GM19193 (cell line): ENCODE results near the gene PLEKHG4B.

Experiments
- POLR2A ChIP-seq: IDR thresholded peaks from 4 replicates; pipeline ENCODE4 v1.6.1; 2011; ENCODE audit not compliant: insufficient read depth, insufficient read length; ENCODE audit errors: extremely low read depth

PLEKHG4B gene

DNA sequence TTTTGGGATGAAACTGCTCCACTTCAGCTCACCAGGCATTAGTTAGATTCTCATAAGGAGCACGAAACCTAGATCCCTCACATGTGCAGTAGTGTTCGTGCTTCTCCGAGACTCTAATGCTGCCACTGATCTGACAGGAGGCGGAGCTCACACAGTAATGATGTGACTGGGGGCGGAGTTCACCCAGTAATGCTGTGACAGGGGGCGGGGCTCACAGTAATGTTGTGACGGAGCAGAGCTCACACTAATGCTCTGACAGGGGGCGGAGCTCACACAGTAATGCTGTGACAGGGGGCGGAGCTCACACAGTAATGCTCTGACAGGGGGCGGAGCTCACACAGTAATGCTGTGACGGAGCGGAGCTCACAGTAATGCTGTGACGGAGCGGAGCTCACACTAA lies 72.3 kb downstream of the PLEKHG4B start:
- no peak for TF ChIP-seq POLR2A

GRCh38 chr5:166441-167372 lies 74.7 kb downstream of the PLEKHG4B start:
- TF ChIP-seq POLR2A, result no peak

DNA sequence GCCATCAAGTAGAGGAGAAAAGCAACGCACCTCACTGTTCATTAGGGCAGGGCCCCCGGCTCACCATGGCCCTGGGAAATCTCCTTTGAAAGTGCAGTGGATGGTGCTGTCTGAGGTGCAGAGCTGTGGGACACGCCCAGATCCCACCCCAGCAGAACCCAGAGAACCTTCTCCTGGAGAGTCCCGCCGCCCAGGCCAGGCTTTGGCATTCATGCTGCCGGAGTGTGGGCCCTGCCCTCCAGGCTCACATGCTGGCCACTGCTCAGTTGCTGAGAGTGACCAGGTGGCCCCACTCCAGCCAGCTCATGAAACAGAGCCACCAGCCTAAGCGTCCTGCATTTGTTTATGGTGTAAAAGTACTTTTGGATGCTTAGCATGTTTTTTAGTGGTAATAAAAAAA lies 75.5 kb downstream of the PLEKHG4B start:
- TF ChIP-seq POLR2A, result no peak

- TF ChIP-seq POLR2A, result no peak
Measured at GRCh38 chr5:167982-168660, 76.2 kb downstream of the PLEKHG4B start.

GRCh38 chr5:169071-169727 lies 77.2 kb downstream of the PLEKHG4B start:
- no peak for TF ChIP-seq POLR2A

DNA sequence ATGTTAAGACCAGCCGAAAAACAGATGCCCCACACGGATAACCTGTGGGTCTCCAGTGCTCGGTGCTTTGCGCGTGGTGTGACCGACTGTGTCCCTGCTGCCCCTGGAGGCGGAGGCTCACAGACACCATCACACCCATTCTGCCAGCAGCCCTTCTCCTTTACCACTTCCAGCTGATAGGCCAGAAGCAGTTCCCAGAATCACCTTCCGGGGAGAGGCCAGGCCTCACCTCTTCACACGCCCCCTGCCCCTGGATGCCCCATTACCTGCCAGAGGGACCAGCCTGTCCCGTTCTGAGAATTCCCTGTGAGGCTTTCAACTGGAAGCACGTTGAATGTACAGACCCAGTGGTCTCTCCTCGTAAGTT lies 77.7 kb downstream of the PLEKHG4B start:
- TF ChIP-seq POLR2A, result no peak

DNA sequence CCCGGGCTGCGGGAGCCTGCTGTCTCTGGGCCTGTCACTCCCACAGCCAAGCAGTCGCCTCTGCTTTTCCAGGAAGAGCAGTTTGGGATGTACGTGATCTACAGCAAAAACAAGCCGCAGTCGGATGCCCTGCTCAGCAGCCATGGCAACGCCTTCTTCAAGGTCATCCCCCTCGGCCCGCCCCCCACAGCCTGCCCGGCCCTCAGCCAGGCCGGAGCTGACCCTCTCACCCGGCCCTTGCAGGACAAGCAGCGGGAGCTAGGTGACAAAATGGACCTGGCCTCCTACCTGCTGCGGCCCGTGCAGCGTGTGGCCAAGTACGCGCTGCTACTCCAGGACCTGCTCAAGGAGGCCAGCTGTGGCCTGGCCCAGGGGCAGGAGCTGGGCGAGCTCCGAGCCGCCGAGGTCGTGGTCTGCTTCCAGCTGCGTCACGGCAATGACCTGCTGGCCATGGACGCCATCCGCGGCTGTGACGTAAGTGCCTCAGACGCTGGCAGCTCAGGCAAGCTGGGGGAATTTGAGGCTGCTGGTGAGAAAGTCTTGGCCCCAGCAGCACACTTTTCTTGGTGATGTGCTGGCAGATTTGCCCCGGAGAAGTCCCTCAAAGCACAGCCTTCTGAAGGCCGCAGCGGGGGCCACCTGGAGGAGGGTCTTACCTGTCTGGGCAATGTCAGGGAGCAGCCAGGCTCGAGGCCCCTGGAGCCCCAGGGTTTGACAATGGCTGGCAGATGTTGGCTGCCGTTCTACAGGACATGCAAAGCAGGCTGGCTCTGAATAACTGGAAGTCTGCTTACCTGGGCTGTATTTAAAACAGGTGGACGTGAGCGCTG lies 79.2 kb downstream of the PLEKHG4B start:
- no peak for TF ChIP-seq POLR2A

DNA sequence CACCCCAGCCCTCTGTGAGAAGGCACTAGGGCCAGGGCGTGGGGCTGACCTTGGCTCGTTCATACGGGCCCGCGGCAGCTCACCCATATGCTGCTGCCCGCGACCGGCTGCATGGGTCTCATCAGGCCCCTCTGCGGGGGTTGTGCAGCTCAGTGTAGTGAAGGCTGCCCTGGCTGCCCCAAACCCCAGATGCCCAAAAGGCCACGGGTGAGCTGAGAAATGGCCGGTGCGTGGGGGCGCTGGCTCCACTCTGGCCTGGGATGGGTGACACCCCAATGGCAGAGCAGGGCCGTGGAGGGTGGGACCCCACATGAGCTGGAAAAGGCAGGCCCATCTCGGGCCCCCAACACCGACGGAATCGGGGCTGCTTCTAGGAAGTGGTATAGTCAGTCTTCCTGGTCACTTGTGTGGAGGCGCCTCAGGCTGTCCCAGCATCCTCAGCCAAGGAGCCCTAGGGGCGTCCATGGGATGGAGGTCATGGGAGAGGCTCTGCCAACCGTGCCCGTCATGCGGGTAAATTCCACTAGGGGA lies 79.9 kb downstream of the PLEKHG4B start:
- TF ChIP-seq POLR2A, result no peak

GRCh38 chr5:172421-172820 lies 80.5 kb downstream of the PLEKHG4B start:
- TF ChIP-seq POLR2A, result no peak

GRCh38 chr5:172841-173251 lies 80.9 kb downstream of the PLEKHG4B start:
- no peak for TF ChIP-seq POLR2A

GRCh38 chr5:173392-174290 lies 81.7 kb downstream of the PLEKHG4B start:
- TF ChIP-seq POLR2A, result no peak

DNA sequence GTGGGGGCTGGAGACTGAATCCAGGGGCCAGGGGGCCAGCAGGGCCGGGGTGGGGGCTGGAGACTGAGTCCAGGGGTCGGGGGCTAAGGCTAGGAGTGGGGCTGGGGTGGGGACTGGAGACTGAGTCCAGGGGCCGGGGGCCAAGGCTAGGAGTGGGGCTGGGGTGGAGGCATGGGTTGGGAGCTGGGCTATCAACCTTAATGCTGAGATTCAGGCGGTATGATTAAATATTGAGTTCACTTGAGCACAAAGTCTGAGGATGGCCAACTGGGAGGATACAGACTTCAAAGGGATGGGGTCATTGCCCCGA lies 82.3 kb downstream of the PLEKHG4B start:
- TF ChIP-seq POLR2A, result no peak

- no peak for TF ChIP-seq POLR2A
Measured at GRCh38 chr5:174876-175465, 83.0 kb downstream of the PLEKHG4B start.
